Activated CD4-positive, CD25-positive, alpha-beta regulatory T cell (primary cell): ENCODE measurements around the gene FGG.

Experiments used
- DNase-seq, 4 experiments: peaks; one replicate each; lab custom pipeline; 2025; lab: John Stamatoyannopoulos, UW

FGG gene

DNA sequence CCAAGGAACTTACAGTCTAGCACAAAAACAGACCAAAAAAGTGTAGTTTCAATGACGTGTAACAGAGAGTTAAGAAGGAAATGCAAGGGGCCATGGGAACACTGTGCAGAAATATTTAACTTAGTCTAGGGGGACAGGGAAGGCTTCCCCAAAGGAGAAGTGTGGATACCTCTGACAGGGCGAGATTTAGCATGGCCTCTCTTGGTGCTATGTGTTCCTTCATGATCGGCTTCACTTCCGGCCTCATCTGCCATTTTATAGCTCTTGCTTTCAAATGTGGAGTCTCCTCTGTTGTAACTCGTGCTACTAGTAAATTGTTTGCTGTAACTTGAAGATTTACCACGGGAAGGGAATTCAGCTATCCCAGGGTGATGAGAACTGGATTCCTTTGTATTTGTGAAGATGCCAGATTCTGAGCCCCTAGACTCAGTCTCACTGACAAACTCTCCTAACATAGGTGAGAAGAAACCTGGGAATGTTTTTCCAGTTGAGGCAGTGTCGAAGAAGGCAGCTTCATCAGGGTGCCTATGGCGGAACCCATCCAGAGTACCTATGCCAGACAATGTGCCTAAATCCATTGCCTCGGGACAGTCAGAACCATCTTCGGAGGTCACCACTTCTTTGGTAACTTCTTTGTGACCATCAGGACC is 27.0 kb downstream of the FGG start:
- no peak for DNase-seq

DNA sequence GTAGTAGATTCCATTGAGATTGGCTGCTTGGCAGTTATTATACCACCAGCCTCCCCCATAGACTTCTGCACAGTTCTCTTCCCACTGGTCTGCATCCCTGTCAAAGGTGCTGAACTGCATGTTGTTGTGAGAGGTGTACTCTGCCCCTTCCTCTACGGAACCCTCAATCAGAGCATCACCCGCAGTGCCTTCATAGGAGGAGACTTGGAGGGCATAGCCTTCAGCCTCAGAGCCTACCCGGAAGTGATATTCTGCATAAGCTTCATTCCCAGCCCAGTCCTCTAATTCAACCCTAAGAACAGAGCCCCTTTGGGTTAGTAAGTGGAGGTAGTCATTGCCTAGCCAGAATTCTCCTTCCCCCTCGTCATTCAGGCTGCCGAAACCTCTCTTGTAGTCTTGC is 28.2 kb downstream of the FGG start:
- DNase-seq, result no peak

DNA sequence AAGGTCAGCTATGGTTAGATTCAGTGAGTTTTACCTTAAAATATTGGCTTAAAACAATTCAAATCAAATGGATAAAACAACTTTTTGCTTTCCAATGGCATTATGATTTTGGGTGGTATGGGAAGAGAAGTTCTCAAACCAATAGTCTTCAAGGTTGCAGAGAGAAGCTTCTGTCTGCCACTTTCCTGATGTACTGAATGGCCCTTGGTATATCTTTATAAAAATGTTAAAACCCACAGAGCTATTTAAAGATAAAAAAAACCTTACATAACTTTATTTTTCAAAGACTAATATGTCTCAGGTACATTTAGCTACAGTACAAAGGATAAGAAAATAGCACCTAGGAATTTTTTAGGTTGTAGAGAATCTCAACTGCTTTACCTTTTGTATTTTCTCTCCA is 28.8 kb downstream of the FGG start:
- no peak for DNase-seq

DNA sequence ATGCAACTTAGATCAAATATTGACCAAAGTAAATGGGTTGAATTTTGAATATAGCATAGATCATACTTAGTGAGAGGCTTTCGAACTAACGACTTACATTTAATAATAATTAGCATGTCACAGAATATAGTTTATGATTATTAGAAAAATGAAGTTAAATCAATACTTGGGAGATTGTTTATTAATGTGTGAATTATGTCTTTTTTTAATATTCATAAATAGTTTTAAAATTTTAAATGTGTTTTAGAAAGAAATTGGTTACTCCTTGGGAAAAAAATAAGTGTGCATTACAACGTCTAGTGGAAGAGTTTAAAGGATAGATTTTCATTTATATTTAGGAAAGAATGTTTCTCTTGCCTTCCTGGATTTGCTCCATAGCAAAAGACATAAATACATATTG is 29.2 kb downstream of the FGG start:
- no peak for DNase-seq

DNA sequence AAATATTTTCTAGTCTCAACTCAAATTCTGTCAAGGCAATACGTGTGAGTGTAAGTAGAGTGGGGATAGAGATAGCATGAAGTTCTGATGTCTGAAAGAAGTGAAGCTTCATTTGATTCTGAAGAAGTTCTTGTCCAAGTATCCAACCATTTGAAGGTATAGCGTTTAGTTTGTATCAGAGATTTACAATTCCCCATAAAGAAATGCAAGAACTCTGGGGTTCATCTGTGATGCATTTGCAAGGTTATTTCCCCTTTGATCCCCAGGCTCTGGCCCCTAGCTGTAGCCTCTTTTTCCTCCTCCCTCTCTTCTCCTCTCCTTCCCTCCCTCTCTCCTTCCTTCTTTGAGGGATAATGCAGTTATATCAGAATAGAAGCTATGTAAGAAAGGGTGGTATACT is 29.7 kb downstream of the FGG start:
- DNase-seq, result no peak

- DNase-seq, result no peak
Measured at GRCh38 chr4:154579927-154580326, 32.5 kb downstream of the FGG start.

- DNase-seq, result no peak
Measured at GRCh38 chr4:154578919-154579318, 33.5 kb downstream of the FGG start.

GRCh38 chr4:154577324-154577723 is 35.1 kb downstream of the FGG start:
- no peak for DNase-seq

GRCh38 chr4:154574311-154574710 is 38.1 kb downstream of the FGG start:
- DNase-seq, result no peak

DNA sequence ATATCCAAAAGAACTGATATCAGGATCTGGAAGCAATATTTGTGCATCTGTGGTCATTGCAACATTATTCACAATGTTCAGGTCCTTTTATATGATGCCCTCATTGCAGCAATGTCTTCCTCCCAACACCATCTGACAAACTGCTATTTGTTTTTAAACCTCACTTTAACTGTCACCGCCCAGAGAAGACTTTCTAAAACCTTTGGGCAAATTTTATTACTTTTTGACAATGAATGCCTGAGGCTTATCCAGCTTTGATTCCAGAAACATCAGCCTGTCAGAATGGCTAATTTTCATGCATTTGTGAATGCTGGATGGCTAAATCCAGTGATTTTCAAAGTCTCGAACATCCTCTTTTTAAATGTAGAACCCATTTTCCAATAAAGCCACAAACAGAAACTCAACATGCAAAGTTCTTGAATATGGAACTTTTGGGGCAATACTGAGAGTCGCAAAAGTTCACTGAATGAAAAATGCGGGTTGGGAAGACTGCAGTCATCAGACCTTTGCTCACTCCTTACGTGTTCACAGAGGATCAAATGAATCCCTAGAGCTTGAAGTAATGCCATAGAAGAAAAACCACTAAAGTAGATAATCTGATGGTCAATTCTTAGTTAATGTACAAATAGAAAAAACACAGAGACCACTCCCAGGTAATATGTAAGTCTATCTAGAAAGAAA is 39.1 kb downstream of the FGG start:
- no peak for DNase-seq

GRCh38 chr4:154569584-154569983 is 42.9 kb downstream of the FGG start:
- no peak for DNase-seq

- DNase-seq, result no peak
Measured at GRCh38 chr4:154569028-154569427, 43.4 kb downstream of the FGG start.

GRCh38 chr4:154566639-154567204 is 45.7 kb downstream of the FGG start:
- no peak for DNase-seq

DNA sequence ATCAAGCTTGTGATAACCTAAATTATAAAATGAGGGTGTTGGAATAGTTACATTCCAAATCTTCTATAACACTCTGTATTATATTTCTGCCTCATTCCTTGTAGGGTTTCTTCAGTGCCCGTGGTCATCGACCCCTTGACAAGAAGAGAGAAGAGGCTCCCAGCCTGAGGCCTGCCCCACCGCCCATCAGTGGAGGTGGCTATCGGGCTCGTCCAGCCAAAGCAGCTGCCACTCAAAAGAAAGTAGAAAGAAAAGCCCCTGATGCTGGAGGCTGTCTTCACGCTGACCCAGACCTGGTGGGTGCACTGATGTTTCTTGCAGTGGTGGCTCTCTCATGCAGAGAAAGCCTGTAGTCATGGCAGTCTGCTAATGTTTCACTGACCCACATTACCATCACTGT is 46.8 kb downstream of the FGG start:
- DNase-seq, result no peak

DNA sequence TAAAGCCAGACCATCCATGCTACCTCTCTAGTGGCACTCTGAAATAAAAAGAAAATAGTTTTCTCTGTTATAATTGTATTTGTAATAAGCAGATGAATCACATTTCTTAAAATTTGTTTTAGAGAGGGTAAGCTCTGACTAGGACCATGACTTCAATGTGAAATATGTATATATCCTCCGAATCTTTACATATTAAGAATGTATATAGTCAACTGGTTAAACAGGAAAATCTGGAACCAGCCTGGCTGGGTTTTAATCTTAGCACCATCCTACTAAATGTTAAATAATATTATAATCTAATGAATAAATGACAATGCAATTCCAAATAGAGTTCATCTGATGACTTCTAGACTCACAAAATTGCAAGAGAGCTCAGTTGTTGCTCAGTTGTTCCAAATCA is 48.1 kb downstream of the FGG start:
- no peak for DNase-seq

- no peak for DNase-seq
Measured at GRCh38 chr4:154562697-154563254, 49.7 kb downstream of the FGG start, which contains the start of gene FGB. TSS of gene FGB (plus strand) at chr4:154563011. CDS start at chr4:154563019, 8 bp downstream.

DNA sequence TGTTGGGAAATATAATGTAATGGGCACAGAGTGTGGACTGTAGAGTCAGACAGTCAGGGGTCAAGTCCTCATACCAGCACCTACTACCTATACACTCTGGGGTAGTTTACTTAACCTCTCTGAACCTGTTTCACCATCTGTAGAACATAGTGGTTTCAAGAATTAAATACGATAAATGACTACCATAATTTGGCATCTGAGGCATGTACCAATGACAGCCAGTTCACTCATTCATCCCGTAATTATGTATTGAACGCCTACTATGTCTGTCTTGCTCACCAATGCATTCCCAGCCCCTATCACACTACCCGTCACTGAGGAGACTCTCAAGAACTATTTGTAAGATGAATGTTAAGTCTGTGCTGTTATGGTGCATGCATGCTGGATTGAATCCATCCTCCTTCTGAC is 51.6 kb downstream of the FGG start:
- no peak for DNase-seq

- DNase-seq, result no peak
Measured at GRCh38 chr4:154560419-154560801, 52.0 kb downstream of the FGG start.

DNA sequence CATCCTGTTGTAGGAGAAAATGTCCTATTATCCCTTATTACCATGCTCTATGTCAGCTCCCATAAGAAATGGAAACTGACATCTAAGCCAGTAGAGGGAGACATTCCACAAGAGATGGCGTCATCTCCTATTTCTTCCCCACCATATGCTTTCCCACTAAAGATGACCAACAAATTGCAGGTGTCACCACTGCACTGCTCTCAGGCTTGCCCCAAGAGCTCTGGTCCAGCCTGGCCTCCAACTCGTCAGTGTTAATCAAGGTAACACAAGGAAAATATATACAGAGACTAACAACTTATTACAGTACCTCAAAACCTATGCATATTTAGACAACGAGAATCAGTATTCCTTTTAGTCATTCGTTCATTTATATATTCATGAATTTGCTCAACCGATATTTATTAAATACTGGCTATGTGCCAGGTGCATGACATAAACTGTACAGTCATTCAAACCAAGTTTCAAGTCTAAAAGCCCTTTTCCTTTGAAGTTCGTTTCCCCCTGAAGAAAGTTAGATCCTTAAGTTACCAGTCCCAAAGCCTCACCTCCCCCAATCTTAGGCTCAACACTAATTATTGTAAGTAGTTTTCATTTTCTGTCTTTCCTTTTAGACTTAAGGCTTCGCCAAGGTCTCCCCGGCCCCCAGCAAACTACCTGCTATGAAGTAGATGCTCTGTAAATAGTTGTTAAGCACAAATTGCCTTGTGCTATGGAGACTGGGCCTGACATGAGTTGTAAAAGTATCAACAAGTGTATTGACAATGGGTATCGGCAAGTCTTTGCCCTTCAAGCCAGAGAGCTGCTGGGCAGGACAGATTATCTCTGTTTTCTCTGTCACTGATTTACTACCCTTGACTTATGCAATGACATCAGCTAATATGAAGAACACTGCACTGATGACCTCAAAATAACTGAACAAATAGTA is 52.7 kb downstream of the FGG start:
- DNase-seq, result no peak

GRCh38 chr4:154559141-154559493 is 53.3 kb downstream of the FGG start:
- no peak for DNase-seq
